GM19043 (cell line): Measurements from ENCODE around the gene FGD4.

Experiments
- ATAC-seq: cut with Tn5 transposase; IDR thresholded peaks from one replicate; pipeline ENCODE4 v1.9.1; 2021; ENCODE audit warnings: low read depth; ENCODE audit not compliant: unreplicated experiment

Gene FGD4

DNA sequence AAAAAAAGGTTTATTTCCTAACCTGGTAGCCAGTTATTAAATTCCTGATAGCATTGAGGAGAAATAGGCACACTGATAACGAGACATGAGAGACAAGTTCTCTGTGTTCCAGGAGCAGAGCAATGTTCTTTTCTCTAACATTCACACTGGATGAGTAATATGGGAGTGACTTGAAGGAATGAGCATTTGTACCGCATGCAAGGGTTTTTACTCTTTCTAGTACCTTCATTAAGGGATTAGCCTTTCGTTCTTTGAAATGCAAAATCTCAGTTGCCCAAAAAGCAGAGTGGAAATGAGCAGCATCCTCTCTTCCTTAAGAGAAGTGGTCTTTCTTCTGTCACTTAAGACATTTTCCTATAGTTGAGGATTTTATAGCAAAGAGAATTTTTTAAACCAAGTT, 54.7 kb downstream of the FGD4 start:
- no peak for ATAC-seq

DNA sequence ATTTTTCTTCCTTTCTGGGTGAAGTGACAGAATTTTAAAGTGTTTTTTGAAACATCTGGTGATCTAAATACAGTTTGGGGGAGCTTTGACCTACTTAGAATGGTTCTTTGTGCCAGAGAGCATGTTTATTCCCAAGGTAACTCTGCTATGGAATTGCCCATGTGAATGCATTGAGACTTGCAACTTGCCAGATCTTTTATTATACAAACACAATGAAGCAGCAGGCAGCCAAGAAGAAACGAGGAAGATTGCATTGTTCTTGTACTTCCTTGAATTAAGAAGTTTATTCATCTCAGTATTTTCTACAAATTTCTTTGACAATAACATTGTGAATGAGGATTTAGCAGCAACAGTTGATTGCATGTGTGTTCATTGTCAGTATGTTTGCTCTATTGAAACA, 55.5 kb downstream of the FGD4 start:
- no peak for ATAC-seq

DNA sequence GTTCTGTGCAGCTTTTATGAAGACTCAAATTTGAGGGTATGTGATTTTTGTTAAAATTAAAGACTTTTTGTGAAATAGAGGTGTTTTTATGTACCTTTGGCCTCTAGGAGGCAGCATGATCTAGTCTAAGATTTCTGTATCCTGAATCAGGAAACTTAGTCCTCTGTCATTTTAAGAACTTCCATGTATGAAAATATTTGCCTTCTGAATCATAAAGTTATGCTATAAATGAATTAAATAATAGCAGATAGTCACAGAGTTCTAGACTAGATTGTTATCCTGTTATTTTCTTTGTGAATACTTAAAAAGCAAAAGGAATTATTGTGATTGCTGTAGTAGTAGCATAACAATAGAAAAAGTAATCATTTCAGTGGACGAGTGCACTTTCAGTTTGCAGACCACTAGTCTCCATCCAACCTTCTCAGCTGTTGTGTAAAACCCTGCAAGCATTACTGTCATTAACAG, 56.3 kb downstream of the FGD4 start:
- ATAC-seq, result no peak

DNA sequence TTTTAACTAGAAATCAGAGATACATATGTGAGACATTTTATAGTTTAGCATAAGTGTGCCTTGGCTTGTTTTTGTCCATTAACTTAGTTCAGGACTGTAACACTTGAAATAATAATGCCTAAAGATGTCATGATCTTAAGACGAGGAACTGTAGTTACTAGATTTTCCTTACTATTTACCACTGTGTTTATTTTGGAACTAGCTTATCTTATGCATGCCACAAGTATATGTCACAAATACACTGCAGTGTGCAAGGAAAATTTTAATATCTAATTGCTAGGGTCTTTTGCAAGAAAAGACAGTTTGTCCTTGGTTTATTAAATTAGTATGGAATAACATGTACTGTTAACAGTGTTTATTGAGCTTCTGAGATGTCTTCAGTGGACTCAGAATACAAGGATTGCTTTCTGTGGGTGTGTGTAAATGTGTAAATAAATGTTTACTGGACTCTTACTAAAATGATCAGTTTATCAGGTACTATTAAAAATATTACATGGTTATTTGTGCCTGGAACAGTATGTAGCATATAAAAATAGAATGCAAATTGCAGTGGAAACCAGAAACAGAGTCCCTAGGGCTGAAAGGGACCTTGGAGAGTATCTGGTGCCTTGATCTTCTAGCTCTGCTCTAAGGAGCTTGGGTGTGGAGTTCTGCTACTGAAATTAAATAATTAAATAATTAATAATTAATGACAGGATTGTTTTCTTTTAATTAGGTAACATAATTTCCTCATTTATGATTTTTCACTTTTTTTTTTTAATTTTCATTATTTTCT, 58.1 kb downstream of the FGD4 start:
- ATAC-seq, result no peak

DNA sequence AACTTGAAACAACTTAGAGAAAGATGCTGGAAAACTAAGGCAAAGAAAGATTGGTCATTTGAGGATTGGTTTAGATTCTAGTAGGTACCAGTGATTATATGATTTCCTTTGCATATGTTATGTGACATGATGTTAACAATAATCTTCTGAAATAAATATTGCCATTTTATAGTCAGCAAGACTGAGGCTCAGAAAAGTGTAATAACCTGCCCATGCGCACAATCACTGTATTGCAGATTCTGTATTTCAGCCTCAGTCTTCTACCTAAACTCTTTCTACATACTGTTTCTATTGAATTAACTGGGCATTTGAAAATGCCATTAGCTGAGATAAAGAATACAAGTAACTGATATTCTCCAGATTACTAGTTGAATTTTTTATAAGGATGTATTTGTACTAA, 61.3 kb downstream of the FGD4 start:
- no peak for ATAC-seq

DNA sequence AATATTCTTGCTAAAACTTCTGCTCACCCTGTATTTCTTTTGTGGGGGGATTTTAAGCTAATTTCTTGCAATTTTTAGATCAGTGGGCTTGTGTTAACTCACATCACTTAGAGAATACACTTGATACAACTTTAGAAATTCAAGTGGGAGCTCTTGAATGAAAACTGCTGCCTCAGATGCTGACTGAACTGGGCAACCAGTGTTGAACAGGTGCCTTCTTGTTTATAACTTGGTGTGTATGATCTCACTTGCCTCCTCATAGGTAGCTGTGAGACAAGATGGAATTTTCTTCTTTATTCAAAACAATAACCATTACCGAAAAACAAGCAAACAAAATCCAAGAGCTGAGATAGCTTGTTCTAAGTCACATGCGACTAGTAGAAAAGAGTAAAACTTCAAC, 63.5 kb downstream of the FGD4 start:
- ATAC-seq, result no peak

DNA sequence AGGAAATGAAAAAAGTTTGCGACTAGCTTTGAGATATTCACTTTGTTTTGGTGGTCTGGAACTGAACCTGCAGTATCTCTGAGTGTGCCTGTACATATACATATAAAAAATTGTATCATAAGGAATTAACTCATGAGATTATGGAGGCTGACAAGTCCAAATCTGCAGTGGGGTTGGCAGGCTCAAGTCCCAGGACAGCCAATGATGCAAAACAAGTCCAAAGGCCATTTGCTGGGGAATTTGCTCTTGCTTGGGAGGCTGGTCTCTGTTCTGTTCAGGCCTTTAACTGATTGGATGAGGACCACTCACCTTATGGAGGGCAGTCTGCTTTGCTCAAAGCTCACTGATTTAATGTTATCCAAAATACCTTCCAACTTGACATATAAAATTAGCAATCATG, 66.8 kb downstream of the FGD4 start:
- no peak for ATAC-seq

DNA sequence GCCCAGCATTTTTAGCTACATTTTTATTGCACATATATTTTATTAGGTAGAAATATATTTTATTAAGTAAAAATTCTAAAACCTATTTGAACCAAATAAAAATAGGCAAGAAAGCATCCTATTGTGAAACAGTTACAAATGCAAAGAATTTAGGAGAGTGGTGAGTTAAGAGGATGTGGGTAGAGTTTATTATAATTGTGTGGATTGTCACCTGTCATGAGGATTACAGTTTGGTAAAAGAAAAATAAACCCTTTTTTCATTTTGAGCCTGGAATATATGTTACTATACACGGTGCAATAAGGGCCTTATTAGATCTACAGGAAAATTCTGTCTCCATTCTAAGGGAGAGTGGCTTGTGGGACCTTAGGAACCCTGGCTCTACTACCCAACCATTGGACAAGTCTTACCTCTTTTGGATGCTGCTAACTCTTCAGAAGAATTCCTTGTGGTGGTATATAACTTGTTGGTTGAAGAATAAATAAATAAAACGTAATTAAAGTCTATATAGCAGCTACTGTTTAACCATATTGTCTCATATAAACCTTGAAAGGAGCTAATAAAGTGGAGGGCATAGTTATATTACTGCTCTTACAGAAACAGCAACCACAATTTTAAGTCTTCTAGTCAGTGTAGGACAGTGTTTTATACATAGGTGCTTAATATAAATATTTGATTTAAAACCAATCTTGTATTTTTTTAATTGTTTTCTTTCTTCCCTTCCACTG, 67.8 kb downstream of the FGD4 start:
- ATAC-seq, result no peak

DNA sequence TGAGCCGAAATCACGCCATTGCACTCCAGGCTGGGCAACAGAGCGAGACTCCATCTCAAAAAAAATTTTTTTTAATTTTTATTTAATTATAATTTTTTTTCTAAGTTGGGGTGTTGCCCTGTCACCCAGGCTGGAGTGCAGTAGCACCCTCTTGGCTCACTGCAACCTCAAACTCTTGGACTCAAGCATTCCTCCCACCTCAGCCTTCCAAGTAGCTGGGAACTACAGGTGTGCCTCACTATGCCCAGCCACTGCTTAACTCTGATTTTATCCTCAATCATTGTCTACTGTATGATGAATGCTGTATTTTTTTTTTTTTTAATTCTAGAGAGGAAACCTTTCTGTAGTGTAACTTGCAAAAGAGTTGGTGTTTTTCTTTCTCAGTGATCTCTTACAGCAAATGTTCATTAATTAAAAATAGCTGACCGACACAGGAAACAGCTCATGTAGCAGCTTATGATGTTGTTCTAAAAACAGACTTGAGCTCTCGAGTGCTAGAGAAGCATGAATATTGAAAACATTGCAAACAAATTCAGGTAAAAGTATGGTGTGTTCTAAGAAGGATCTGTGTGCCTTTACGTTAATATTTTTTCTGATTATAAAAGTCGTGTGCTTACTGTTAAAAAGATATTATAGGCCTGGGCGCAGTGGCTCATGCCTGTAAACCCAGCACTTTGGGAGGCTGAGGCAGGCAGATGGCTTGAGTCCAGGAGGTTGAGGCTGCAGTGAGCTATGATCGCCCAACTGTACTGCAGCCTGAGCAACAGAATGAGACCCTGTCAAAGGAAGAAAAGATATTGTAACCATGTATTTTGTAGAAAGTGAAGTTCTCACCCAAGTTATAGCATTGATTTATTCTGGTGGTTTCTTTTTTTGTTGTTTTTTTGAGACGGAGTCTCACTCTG, 68.9 kb downstream of the FGD4 start:
- no peak for ATAC-seq

DNA sequence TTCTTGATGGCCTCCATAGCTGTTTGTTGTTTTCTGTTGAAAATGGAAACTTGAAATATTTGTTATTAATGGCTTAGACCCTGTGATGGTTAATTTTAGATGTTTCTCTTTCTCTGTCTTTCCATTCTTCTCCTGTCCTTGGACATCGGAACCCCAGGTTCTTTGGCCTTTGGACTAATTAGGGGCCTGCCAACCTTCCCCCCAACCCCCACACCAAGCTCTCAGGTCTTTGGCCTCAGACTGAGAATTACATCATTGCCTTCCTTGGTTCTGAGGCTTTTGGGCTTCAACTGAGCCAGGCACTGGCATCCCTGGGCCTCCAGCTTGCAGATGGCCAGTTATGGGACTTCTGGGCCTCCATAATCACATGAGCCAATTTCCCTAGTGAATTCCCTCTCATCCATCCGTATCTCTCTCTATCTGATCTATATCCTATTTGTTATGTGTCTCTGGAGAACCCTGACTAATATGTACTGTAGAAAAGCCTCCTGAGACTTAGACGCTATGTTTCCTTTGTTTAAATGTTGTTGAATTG, 71.6 kb downstream of the FGD4 start:
- no peak for ATAC-seq

DNA sequence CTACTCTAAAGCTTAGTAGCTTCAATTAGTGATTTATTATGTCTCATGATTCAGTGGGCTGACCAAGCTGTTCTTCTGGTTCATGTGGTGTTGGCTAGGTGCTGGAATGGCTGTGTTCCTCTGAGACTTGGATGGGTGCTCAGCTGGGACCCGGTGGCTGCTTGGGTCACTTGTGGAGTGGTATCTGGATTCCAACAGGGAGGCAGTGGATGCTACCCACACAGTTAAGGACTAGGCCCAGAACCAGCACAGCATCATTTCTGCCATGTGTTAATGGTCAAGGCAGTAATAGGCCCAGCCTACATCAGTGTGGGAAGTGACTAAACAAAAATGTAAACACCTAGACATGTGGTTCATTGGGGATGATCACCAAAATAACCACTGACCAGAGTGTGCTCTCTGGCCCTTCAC, 72.2 kb downstream of the FGD4 start:
- no peak for ATAC-seq

DNA sequence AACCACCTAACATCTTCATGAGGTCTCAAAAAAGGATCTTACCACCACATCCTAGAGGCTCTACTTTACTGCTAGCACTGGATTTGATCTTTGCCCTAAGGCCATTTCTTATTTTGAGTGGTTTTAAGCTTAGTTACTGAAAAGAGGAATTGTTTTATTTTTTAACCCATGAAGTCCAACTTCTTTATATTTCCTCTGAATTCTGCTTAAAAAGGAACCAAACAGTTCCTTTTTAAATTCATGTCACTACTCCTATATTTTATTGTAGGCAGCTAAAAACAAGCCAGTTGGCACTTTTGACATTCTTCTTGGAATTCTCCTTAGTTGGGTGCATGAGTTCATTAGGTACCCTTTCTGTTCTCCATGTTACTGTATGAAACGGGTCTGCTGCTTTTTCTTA, 76.4 kb downstream of the FGD4 start:
- ATAC-seq, result no peak

DNA sequence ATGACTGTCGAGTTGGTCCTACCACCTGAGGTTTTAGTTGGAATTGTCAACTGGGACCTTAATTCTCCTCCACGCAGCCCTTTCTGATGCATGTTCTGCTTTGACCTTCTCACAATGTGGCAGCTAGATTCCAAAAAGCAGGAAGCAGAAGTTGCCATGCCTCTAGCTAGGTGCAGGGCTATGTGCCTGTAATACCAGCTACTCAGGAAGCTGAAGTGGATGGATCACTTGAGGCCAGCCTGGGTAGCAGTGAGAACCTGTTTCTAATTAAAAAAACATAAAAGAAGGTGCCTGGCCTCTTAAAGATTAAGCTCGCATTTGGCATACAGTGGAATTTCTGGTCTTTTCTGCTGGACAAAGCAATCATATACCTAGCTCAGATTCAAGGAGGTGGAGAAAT, 77.1 kb downstream of the FGD4 start:
- ATAC-seq, result no peak

DNA sequence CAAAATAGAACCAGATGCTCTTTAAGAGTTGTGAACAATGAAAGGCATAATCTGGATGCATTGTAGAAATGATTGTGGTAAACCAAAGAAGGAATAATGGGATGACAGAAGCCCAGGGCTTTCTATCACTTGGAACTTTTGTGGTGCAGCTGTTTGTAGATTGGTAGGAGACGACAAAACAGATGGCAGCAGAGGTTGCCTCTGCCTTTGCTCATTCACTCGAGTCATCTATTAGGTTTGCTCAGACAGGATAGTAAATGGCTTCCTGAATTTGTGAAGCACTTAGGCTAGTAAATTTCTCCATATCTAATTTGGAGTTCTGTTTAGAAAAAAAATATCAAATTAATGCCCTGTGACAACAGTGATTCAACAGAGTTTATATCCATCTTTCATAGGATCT, 78.4 kb downstream of the FGD4 start:
- ATAC-seq, result no peak

DNA sequence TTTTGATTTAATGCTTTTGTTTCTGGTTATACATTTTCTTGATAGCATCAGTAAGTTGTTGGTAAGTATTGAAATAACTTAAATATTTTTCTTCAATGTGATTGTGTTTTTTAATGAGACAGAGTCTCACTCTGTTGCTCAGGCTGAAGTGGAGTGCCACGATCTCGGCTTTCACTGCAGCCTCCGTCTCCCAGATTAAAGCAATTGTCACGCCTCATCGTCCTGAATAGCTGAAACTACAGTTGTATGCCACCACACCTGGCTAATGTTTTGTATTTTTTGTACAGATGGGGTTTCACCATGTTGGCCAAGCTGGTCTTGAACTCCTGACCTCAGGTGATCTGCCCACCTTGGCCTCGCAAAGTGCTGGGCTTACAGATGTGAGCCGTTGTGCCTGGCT, 78.8 kb downstream of the FGD4 start:
- ATAC-seq, result no peak

DNA sequence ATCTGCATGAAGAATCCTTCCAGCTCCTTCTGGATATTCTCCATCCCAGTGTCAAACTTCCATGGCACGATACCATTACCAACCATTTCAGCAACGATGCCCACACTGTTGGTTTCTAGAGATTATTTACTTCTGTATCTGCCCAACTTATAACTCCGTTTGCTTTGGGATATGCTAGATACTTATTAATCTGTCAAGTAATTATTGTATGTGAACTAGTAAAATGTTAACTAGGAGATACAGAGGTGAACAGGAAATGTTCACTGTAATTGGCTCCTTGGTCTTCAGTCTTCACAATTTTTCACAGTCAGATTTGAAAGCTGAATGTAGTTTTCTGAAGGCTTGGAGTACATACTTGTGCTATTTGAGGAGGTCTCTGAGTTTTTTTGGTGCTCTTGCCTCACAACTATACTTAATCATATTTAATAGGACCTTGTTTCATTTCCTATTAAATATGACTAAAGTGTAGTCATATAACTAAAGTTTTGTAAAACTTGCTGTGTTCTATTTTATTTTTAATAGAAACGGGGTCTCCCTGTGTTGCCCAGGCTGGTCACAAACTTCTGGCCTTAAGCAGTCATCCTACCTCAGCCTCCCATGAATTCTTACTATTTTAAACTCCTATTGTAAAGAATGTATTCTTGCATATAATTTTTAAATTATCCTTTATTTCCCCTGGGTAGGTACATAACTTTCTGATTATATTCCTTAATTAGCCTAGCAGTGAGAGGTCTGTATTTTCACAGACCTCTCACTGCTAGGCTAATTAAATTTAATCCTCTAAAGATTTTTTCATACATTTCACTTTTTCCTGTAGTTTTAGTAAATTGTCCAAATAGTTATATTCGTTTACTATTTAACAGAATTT, 79.7 kb downstream of the FGD4 start:
- ATAC-seq, result peak; percentile 65

DNA sequence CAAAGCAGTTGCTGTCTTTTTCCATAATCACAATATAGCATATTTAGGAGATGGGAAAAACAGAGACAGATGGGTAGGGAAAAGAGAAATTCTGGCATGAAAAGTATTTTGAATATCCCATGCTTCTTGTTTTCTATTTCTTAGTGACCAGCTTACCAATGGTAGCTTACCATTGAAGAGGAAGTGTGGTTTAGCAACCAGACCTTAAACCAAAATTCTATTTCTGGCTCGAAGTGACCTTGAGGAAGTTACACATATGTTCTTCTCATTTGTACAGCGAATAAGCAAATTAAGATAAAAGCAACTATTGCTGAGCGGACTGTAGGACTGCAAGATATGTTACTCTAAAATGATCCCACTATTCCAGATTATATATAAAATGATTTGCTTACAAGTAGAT, 82.9 kb downstream of the FGD4 start:
- no peak for ATAC-seq

DNA sequence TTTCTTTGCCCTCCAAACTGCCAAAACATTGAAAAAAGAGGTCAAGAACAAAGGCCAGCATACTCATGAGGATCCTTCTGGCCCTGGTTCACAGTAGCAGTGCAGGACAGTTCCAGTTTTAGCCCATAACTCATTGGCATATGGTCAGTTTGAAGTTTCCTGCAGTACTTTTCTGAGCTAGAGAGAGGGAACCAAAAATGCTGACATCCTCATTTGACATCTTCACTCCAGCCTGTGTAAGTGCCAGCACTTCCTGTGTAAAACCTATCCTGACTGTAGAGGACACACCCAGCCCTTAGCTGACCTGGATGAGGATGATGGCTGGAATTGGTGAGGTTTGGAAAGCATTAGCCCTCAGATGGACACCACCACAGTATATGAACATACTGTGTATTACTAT, 84.1 kb downstream of the FGD4 start:
- no peak for ATAC-seq

DNA sequence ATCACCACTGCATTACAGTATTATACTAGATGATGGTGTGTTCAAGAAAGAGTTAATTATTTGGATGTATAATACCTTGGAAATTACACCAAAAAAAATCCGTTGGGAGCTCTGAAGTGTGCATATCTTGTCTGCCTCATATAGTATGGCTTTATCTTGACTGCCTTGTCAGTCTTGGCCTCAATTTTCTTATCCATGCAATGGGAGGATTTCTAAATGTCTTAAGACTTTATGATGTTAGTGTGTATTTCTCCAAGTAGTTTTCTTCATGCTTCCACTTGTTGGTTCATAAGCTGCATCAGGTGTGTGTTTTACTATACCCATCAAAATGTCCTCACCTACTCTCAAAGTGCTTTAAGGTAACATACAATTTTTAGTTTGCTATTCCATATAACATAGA, 84.6 kb downstream of the FGD4 start:
- ATAC-seq, result no peak

DNA sequence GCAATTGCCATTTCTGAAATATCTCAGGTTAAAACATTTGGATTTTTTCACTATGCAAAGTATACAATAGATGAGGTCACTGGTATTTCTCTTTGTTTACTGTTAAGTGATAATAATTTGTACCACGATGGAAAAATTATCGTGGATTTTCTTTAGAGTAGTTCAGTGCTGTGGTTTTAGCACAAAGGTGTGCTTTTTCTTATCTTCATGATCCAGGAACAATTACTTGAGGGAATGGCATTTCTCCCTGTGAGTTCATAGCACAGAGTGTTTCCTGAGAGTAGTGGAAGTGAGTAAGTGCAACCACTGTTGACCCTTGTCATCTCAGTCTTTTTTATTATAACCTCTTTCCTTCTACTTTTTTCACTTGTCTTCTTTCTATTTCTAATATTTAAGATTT, 86.8 kb downstream of the FGD4 start:
- ATAC-seq, result no peak
